ENCODE measurements around the gene STARD7. TPM values are rescaled to one million over a fixed set of nuclear protein-coding genes. Genes with fewer than 3 reads are reported as not detected.

Gene STARD7
- total RNA-seq, 4 donors from 2014 or later = 77.3 to 111 (median 85.0) TPM

DNA sequence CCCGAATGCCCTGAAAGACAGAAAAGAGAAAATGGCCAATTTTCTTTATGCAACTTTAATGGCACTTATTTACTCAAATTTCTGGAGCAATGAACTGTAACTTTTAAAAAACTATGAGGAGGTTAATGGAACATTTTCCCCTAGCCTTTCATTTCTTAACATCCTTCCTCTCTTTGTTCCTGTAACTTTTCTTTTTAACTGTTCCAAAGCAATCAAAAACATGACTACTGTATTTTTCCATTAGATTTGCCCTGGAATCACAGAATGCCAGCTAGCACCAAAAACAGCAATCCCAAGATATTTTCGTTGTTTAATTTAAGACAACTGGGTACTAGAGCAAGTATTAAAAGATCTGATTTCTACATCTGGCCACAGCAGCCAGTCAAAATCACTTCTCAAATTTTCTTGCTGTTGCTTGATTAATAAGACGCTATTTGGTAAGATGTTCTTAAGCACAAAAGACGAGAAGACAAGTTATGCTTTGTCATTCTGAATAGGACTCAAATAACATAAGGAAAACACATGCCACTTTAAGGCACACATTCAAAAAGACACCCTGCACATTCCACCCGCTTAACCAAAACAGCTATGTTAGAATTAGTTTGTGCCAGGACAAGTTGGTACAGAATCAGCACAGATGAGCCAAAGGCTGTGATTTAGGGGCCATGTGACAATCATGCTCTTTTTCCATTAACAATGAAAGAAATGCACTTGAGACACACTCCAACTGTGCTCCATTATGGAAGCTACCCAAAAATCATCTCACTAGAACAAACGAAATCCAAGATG lies 3.6 kb downstream of the STARD7 start:
- 25 to 28% methylated on average over 6 of the region's 6 CpGs for WGBS, 2 donors
- TF ChIP-seq, protein P1, sequence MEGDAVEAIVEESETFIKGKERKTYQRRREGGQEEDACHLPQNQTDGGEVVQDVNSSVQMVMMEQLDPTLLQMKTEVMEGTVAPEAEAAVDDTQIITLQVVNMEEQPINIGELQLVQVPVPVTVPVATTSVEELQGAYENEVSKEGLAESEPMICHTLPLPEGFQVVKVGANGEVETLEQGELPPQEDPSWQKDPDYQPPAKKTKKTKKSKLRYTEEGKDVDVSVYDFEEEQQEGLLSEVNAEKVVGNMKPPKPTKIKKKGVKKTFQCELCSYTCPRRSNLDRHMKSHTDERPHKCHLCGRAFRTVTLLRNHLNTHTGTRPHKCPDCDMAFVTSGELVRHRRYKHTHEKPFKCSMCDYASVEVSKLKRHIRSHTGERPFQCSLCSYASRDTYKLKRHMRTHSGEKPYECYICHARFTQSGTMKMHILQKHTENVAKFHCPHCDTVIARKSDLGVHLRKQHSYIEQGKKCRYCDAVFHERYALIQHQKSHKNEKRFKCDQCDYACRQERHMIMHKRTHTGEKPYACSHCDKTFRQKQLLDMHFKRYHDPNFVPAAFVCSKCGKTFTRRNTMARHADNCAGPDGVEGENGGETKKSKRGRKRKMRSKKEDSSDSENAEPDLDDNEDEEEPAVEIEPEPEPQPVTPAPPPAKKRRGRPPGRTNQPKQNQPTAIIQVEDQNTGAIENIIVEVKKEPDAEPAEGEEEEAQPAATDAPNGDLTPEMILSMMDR (IDR thresholded peaks at IDR 0.05) = no peak
- TF ChIP-seq EP300 (IDR thresholded peaks at IDR 0.05) (no peak), POLR2A (IDR thresholded peaks at IDR 0.05) (no peak)
- H3K27me3 ChIP-seq = no peaks in the 10 kb centered on the region
- peaks cover 0 to 84% (median 69%) of the 10 kb centered on the region in 4 donors for H3K4me1 ChIP-seq
- H3K27ac ChIP-seq = peak overlapping the region in 2 of 4 donors; percentile 66 to 76
- no peaks in the 10 kb centered on the region for H3K9me3 ChIP-seq
- DNase-seq (ENCODE audit: low spot score in 2 of 2) = no peak
- no peaks in the 10 kb centered on the region for H3K36me3 ChIP-seq
- H3K4me3 ChIP-seq = no peak overlapping the region

DNA sequence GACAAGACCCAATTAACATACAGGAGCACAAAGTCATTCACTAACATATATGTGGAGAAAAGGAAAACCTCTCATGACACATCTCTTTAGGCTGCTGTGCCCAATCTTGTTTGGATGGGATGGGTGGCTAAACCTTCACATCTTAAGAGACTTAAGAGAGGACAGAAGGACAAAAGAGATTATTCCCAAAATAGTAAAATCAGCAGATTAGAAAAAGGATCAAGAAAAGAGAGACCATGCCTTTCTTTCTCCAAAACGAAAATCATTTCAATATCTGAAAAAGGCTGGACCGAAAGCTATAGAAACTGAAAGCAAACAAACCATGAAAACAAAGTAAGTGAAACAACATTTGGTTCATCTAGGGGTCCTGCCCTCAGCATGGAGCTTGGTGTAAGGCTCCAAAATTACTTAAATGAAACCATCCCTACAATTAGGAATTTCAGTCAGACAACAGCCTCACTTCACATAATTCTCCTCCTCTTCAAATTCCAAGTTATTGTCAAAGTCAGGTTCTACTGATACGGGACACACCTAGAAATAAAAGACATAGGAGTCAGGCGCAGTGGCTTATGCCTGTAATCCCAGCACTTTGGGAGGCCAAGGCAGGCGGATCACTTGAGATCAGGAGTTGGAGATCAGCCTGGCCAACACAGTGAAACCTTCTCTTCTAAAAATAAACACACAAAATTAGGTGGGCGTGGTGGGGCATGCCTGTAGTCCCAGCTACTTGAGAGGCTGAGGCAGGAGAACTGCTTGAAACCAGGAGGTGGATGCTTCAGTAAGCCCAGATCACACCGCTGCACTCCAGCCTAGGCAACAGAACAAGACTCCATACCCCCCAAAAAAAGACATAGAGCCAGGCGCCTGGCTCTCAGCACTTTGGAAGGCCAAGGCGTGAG lies 5.2 kb downstream of the STARD7 start:
- Histone ChIP-seq H3K4me1 (peaks cover 0 to 91% (median 71%) of the 10 kb centered on the region in 4 donors), H3K27me3 (no peaks in the 10 kb centered on the region), H3K4me3 (no peak overlapping the region), H3K27ac (peak overlapping the region in 3 of 4 donors; percentile 40 to 76 (median 66)), H3K9me3 (no peaks in the 10 kb centered on the region), H3K36me3 (no peaks in the 10 kb centered on the region)
- WGBS, 2 donors = 67 to 74% methylated on average over 9 of the region's 9 CpGs
- no peak for DNase-seq (ENCODE audit: low spot score in 2 of 2)
- TF ChIP-seq POLR2A (IDR thresholded peaks at IDR 0.05) = no peak
- no peak for TF ChIP-seq EP300 (IDR thresholded peaks at IDR 0.05)
- TF ChIP-seq, protein P1 (IDR thresholded peaks at IDR 0.05) = no peak

DNA sequence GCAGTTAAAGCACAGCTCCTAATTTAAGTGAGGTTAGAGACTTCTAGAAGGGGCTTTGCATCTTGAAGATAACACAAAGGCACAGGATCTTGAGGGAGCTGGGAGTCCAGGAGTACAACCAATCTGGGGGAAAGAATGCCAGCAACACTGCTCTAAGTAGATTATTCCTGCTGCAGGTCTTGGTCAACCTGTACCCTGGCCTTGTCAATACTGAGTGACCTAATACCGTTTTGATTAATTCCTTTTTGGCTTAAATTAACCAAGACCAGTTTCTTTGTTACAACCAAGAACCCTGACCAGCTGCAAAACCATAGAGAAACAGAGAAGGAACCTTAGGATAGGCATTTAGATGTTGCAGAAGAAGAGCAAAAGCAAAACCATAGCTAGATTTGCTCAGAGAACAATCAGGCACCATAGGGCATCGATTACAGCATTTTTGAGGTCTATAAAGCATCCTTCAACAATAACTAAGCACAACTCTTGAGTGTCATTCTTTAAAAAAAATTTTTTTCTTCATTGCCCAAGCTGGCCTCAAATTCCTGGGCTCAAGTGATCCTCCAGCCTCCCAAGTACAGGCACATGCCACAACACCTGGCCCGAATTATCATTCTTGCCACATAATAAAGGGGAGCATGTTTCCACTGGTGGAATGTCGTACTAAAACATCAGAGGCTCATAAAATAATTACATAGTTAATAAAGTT lies 6.3 kb downstream of the STARD7 start:
- Histone ChIP-seq H3K4me3 (no peak overlapping the region), H3K4me1 (peaks cover 0 to 88% (median 73%) of the 10 kb centered on the region in 4 donors), H3K27me3 (no peaks in the 10 kb centered on the region), H3K36me3 (no peaks in the 10 kb centered on the region), H3K9me3 (no peaks in the 10 kb centered on the region), H3K27ac (peak overlapping the region in 1 of 4 donors; percentile 76)
- WGBS, 2 donors = 82 to 83% methylated on average over 4 of the region's 4 CpGs
- DNase-seq (ENCODE audit: low spot score in 2 of 2) = no peak
- TF ChIP-seq, protein P1 (IDR thresholded peaks at IDR 0.05) = no peak
- TF ChIP-seq POLR2A (IDR thresholded peaks at IDR 0.05) = no peak
- no peak for TF ChIP-seq EP300 (IDR thresholded peaks at IDR 0.05)

DNA sequence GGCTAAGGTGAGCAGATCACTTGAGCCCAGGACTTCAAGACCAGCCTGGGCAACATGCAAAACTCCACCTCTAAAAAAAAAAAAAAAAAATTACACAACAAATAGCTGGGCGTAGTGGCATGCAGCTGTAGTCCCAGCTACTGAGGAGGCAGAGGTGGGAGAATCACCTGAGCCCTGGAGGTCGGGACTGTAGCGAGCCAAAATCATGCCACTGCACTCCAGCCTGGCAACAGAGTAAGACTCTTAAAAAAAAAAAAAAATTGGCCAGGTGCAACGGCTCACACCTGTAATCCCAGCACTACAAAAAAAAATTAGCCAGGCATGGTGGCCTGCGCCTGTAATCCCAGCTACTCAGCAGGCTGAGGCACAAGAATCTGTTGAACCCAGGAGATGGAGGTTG lies 7.3 kb downstream of the STARD7 start:
- peaks cover 0 to 81% (median 68%) of the 10 kb centered on the region in 4 donors for H3K4me1 ChIP-seq
- WGBS, 2 donors = 79 to 86% methylated on average over 5 of the region's 5 CpGs
- no peaks in the 10 kb centered on the region for H3K27me3 ChIP-seq
- no peak overlapping the region for H3K4me3 ChIP-seq
- no peaks in the 10 kb centered on the region for H3K9me3 ChIP-seq
- no peak overlapping the region for H3K27ac ChIP-seq
- H3K36me3 ChIP-seq = no peaks in the 10 kb centered on the region
- no peak for DNase-seq (ENCODE audit: low spot score in 2 of 2)
- TF ChIP-seq, protein P1 (IDR thresholded peaks at IDR 0.05) = no peak
- TF ChIP-seq POLR2A (IDR thresholded peaks at IDR 0.05) (no peak), EP300 (IDR thresholded peaks at IDR 0.05) (no peak)

Measured in tibial nerve (tissue), 4 donors.